Measurements from ENCODE around the gene CDC42.

The CDC42 gene

GRCh38 chr1:22024485-22025367, 27.8 kb upstream of the CDC42 start:
- H2BK120ac ChIP-seq (ENCODE audit: low read depth, low read length), result no peak overlapping the region
- H3K9ac ChIP-seq (ENCODE audit: low read length), result peak overlapping the region; percentile 98
- H3K36me3 ChIP-seq (ENCODE audit: control insufficient read depth in 1 of 2, insufficient read depth in 2 of 2, low read depth in 1 of 2, low read length in 2 of 2), result peaks cover 0 to 6% of the 10 kb centered on the region in 2 experiments
- H3K4me1 ChIP-seq (ENCODE audit: control insufficient read depth, insufficient read depth, low read depth, low read length), result peaks cover 14% of the 10 kb centered on the region
- peak; percentile 95 for DNase-seq
- H2BK15ac ChIP-seq (ENCODE audit: low read depth, poor library complexity, severe bottlenecking), result peak overlapping the region; percentile 6
- peak overlapping the region; percentile 17 to 68 for H3K4ac ChIP-seq (ENCODE audit: low read depth in 1 of 2, low read length in 2 of 2)
- H4K8ac ChIP-seq (ENCODE audit: low read length), result peak overlapping the region; percentile 76
- 23% methylated on average over 33 of the region's 33 CpGs for WGBS
- H3K4me3 ChIP-seq (ENCODE audit: insufficient read depth in 1 of 2, low read depth in 1 of 2, low read length in 2 of 2), result peak overlapping the region; percentile 46 to 96
- peak overlapping the region in 1 of 2 experiments; percentile 35 for H3K14ac ChIP-seq (ENCODE audit: low read length in 2 of 2)
- peak overlapping the region; percentile 95 for H3K27ac ChIP-seq (ENCODE audit: low read length, poor library complexity, severe bottlenecking)
- no peaks in the 10 kb centered on the region for H3K9me3 ChIP-seq (ENCODE audit: control insufficient read depth, low read length)
- H3K79me1 ChIP-seq (replicated peaks; ENCODE audit: low read length, poor library complexity, severe bottlenecking), result peaks cover 5% of the 10 kb centered on the region
- H3K27me3 ChIP-seq (ENCODE audit: control insufficient read depth in 1 of 2, insufficient read depth in 1 of 2, low read length in 2 of 2), result no peaks in the 10 kb centered on the region
- H3K4me2 ChIP-seq (ENCODE audit: low read length, poor library complexity, severe bottlenecking), result peak overlapping the region; percentile 65
- no peak overlapping the region for H2AK5ac ChIP-seq (ENCODE audit: low read length, severe bottlenecking)
- H2BK12ac ChIP-seq (ENCODE audit: low read length in 2 of 2), result peak overlapping the region; percentile 89 to 92
- no peak overlapping the region for H3K23ac ChIP-seq (ENCODE audit: low read length in 2 of 2)
- no peak overlapping the region for H2BK5ac ChIP-seq (ENCODE audit: low read depth, low read length, poor library complexity, severe bottlenecking)
- peak overlapping the region; percentile 4 for H4K91ac ChIP-seq (ENCODE audit: low read length)
- H2AFZ ChIP-seq (ENCODE audit: low read depth, low read length), result peak overlapping the region; percentile 72
- H3K18ac ChIP-seq (ENCODE audit: low read depth in 1 of 2, low read length in 2 of 2), result peak overlapping the region; percentile 72 to 84

GRCh38 chr1:22025368-22026155, 26.9 kb upstream of the CDC42 start:
- Histone ChIP-seq H2BK5ac (ENCODE audit: low read depth, low read length, poor library complexity, severe bottlenecking) (peak overlapping the region; percentile 73), H3K14ac (ENCODE audit: low read length in 2 of 2) (peak overlapping the region in 1 of 2 experiments; percentile 99), H3K4me3 (ENCODE audit: insufficient read depth in 1 of 2, low read depth in 1 of 2, low read length in 2 of 2) (peak overlapping the region; percentile 96 to 99), H3K9ac (ENCODE audit: low read length) (peak overlapping the region; percentile 98), H4K8ac (ENCODE audit: low read length) (peak overlapping the region; percentile 93), H3K9me3 (ENCODE audit: control insufficient read depth, low read length) (no peaks in the 10 kb centered on the region), H3K36me3 (ENCODE audit: control insufficient read depth in 1 of 2, insufficient read depth in 2 of 2, low read depth in 1 of 2, low read length in 2 of 2) (peaks cover 3 to 6% of the 10 kb centered on the region in 2 experiments), H2BK15ac (ENCODE audit: low read depth, poor library complexity, severe bottlenecking) (peak overlapping the region; percentile 87), H2AK5ac (ENCODE audit: low read length, severe bottlenecking) (peak overlapping the region; percentile 23), H3K4me1 (ENCODE audit: control insufficient read depth, insufficient read depth, low read depth, low read length) (peaks cover 14% of the 10 kb centered on the region), H3K27me3 (ENCODE audit: control insufficient read depth in 1 of 2, insufficient read depth in 1 of 2, low read length in 2 of 2) (no peaks in the 10 kb centered on the region), H2AFZ (ENCODE audit: low read depth, low read length) (peak overlapping the region; percentile 87), H3K4me2 (ENCODE audit: low read length, poor library complexity, severe bottlenecking) (peak overlapping the region; percentile 83), H3K18ac (ENCODE audit: low read depth in 1 of 2, low read length in 2 of 2) (peak overlapping the region; percentile 71 to 100), H3K23ac (ENCODE audit: low read length in 2 of 2) (no peak overlapping the region), H3K27ac (ENCODE audit: low read length, poor library complexity, severe bottlenecking) (peak overlapping the region; percentile 95), H3K4ac (ENCODE audit: low read depth in 1 of 2, low read length in 2 of 2) (peak overlapping the region; percentile 79 to 99), H3K79me1 (replicated peaks; ENCODE audit: low read length, poor library complexity, severe bottlenecking) (peaks cover 5% of the 10 kb centered on the region), H2BK120ac (ENCODE audit: low read depth, low read length) (peak overlapping the region; percentile 22), H4K91ac (ENCODE audit: low read length) (peak overlapping the region; percentile 92), H2BK12ac (ENCODE audit: low read length in 2 of 2) (peak overlapping the region in 1 of 2 experiments; percentile 45)
- peak; percentile 94 for DNase-seq
- WGBS, result under 1% methylated on average over 27 of the region's 42 CpGs

- no peaks in the 10 kb centered on the region for H3K27me3 ChIP-seq (ENCODE audit: control insufficient read depth in 1 of 2, insufficient read depth in 1 of 2, low read length in 2 of 2)
- no peak overlapping the region for H2BK12ac ChIP-seq (ENCODE audit: low read length in 2 of 2)
- peaks cover 9% of the 10 kb centered on the region for H3K79me1 ChIP-seq (replicated peaks; ENCODE audit: low read length, poor library complexity, severe bottlenecking)
- no peak for DNase-seq
- no peak overlapping the region for H3K23ac ChIP-seq (ENCODE audit: low read length in 2 of 2)
- no peak overlapping the region for H2AK5ac ChIP-seq (ENCODE audit: low read length, severe bottlenecking)
- peaks cover 14% of the 10 kb centered on the region for H3K4me1 ChIP-seq (ENCODE audit: control insufficient read depth, insufficient read depth, low read depth, low read length)
- 85% methylated on average over 3 of the region's 3 CpGs for WGBS
- no peak overlapping the region for H3K4me2 ChIP-seq (ENCODE audit: low read length, poor library complexity, severe bottlenecking)
- H3K4me3 ChIP-seq (ENCODE audit: insufficient read depth in 1 of 2, low read depth in 1 of 2, low read length in 2 of 2), result no peak overlapping the region
- H2BK120ac ChIP-seq (ENCODE audit: low read depth, low read length), result no peak overlapping the region
- H2BK15ac ChIP-seq (ENCODE audit: low read depth, poor library complexity, severe bottlenecking), result no peak overlapping the region
- H3K36me3 ChIP-seq (ENCODE audit: control insufficient read depth in 1 of 2, insufficient read depth in 2 of 2, low read depth in 1 of 2, low read length in 2 of 2), result peaks cover 3 to 14% of the 10 kb centered on the region in 2 experiments
- no peak overlapping the region for H2AFZ ChIP-seq (ENCODE audit: low read depth, low read length)
- no peak overlapping the region for H3K9ac ChIP-seq (ENCODE audit: low read length)
- no peak overlapping the region for H2BK5ac ChIP-seq (ENCODE audit: low read depth, low read length, poor library complexity, severe bottlenecking)
- no peak overlapping the region for H4K91ac ChIP-seq (ENCODE audit: low read length)
- no peak overlapping the region for H3K18ac ChIP-seq (ENCODE audit: low read depth in 1 of 2, low read length in 2 of 2)
- no peak overlapping the region for H3K4ac ChIP-seq (ENCODE audit: low read depth in 1 of 2, low read length in 2 of 2)
- no peak overlapping the region for H3K27ac ChIP-seq (ENCODE audit: low read length, poor library complexity, severe bottlenecking)
- H3K14ac ChIP-seq (ENCODE audit: low read length in 2 of 2), result no peak overlapping the region
- H3K9me3 ChIP-seq (ENCODE audit: control insufficient read depth, low read length), result no peaks in the 10 kb centered on the region
- H4K8ac ChIP-seq (ENCODE audit: low read length), result no peak overlapping the region
Measured at GRCh38 chr1:22026924-22027289, 25.6 kb upstream of the CDC42 start.

- H2BK15ac ChIP-seq (ENCODE audit: low read depth, poor library complexity, severe bottlenecking), result no peak overlapping the region
- H3K36me3 ChIP-seq (ENCODE audit: control insufficient read depth in 1 of 2, insufficient read depth in 2 of 2, low read depth in 1 of 2, low read length in 2 of 2), result peaks cover 3 to 14% of the 10 kb centered on the region in 2 experiments
- no peak overlapping the region for H3K18ac ChIP-seq (ENCODE audit: low read depth in 1 of 2, low read length in 2 of 2)
- no peak overlapping the region for H4K8ac ChIP-seq (ENCODE audit: low read length)
- peaks cover 3% of the 10 kb centered on the region for H3K4me1 ChIP-seq (ENCODE audit: control insufficient read depth, insufficient read depth, low read depth, low read length)
- H2AFZ ChIP-seq (ENCODE audit: low read depth, low read length), result no peak overlapping the region
- no peak overlapping the region for H3K23ac ChIP-seq (ENCODE audit: low read length in 2 of 2)
- no peak for DNase-seq
- H3K4me3 ChIP-seq (ENCODE audit: insufficient read depth in 1 of 2, low read depth in 1 of 2, low read length in 2 of 2), result no peak overlapping the region
- no peak overlapping the region for H3K4me2 ChIP-seq (ENCODE audit: low read length, poor library complexity, severe bottlenecking)
- H2BK120ac ChIP-seq (ENCODE audit: low read depth, low read length), result no peak overlapping the region
- no peak overlapping the region for H4K91ac ChIP-seq (ENCODE audit: low read length)
- H2BK12ac ChIP-seq (ENCODE audit: low read length in 2 of 2), result no peak overlapping the region
- H3K27me3 ChIP-seq (ENCODE audit: control insufficient read depth in 1 of 2, insufficient read depth in 1 of 2, low read length in 2 of 2), result no peaks in the 10 kb centered on the region
- H3K27ac ChIP-seq (ENCODE audit: low read length, poor library complexity, severe bottlenecking), result no peak overlapping the region
- H3K9me3 ChIP-seq (ENCODE audit: control insufficient read depth, low read length), result no peaks in the 10 kb centered on the region
- WGBS, result 74% methylated on average over 4 of the region's 4 CpGs
- H3K4ac ChIP-seq (ENCODE audit: low read depth in 1 of 2, low read length in 2 of 2), result peak overlapping the region in 1 of 2 experiments; percentile 46
- H3K79me1 ChIP-seq (replicated peaks; ENCODE audit: low read length, poor library complexity, severe bottlenecking), result peaks cover 7% of the 10 kb centered on the region
- H2AK5ac ChIP-seq (ENCODE audit: low read length, severe bottlenecking), result no peak overlapping the region
- H3K14ac ChIP-seq (ENCODE audit: low read length in 2 of 2), result no peak overlapping the region
- no peak overlapping the region for H2BK5ac ChIP-seq (ENCODE audit: low read depth, low read length, poor library complexity, severe bottlenecking)
- H3K9ac ChIP-seq (ENCODE audit: low read length), result no peak overlapping the region
Measured at GRCh38 chr1:22030057-22030456, 22.5 kb upstream of the CDC42 start.

All from mesenchymal stem cell (in vitro differentiated cells and primary cell).